SU-DHL-6 (cell line): Measurements from ENCODE around the gene NUDT14.

Experiments
- H2AFZ ChIP-seq: fragments of 200-600 bp; sonication (generic); 2 replicates; pipeline ENCODE4 v1.6.1; 2014; ENCODE audit warnings: low read depth, mild to moderate bottlenecking, moderate library complexity, mixed read lengths, antibody characterized with exemption, low read length; ENCODE audit not compliant: severe bottlenecking
- H3F3A ChIP-seq: fragments of 200-600 bp; shearing (Covaris generic); 2 replicates; pipeline ENCODE4 v1.6.0; 2016; ENCODE audit warnings: antibody characterized with exemption, mild to moderate bottlenecking; ENCODE audit not compliant: insufficient read depth
- H3K27ac ChIP-seq: fragments of 200-600 bp; sonication (generic); 2 replicates; pipeline ENCODE4 v1.5.1; 2016; ENCODE audit warnings: low read depth, mild to moderate bottlenecking, low read length, moderate library complexity, mixed read lengths
- H3K27me3 ChIP-seq: fragments of 200-600 bp; sonication (generic), shearing (Covaris generic); 2 replicates; pipeline ENCODE4 v1.6.0; 2014; ENCODE audit warnings: mild to moderate bottlenecking, low read length
- H3K36me3 ChIP-seq: fragments of 200-600 bp; sonication (generic); 2 replicates; pipeline ENCODE4 v1.6.1; 2014; ENCODE audit warnings: mild to moderate bottlenecking, low read length, mixed read lengths
- H3K4me2 ChIP-seq: fragments of 300-600, 200-600 bp; shearing (Covaris generic), sonication (generic); 2 replicates; pipeline ENCODE4 v1.6.0; 2014; ENCODE audit warnings: low read length, low read depth, mild to moderate bottlenecking; ENCODE audit not compliant: poor library complexity, severe bottlenecking
- H3K4me3 ChIP-seq: fragments of 200-600 bp; sonication (generic); 2 replicates; pipeline ENCODE4 v1.5.1; 2014; ENCODE audit warnings: antibody characterized with exemption, low read length, mild to moderate bottlenecking, mixed read lengths; ENCODE audit not compliant: insufficient read depth, poor library complexity, severe bottlenecking
- H3K79me2 ChIP-seq: fragments of 200-600 bp; sonication (generic); 2 replicates; pipeline ENCODE4 v1.6.1; 2014; ENCODE audit warnings: mild to moderate bottlenecking, low read length, moderate library complexity; ENCODE audit not compliant: insufficient read depth
- H3K9ac ChIP-seq: fragments of 200-600 bp; sonication (generic); 2 replicates; pipeline ENCODE4 v1.7.0; 2014; ENCODE audit warnings: mild to moderate bottlenecking, low read length
- H3K9me2 ChIP-seq: fragments of 200-600 bp; sonication (generic); replicated peaks from 2 replicates; pipeline ENCODE4 v1.6.1; 2014; ENCODE audit warnings: low read length; ENCODE audit not compliant: insufficient read depth
- H3K9me3 ChIP-seq: fragments of 200-600 bp; sonication (generic); 2 replicates; pipeline ENCODE4 v1.6.1; 2014; ENCODE audit warnings: low read length, mixed read lengths; ENCODE audit not compliant: insufficient read depth
- H4K20me1 ChIP-seq: fragments of 200-600 bp; sonication (generic); 2 replicates; pipeline ENCODE4 v1.6.1; 2014; ENCODE audit warnings: low read depth, mild to moderate bottlenecking, antibody characterized with exemption, low read length, moderate library complexity, mixed read lengths
- CTCF ChIP-seq: fragments of 200-600 bp; sonication (generic); IDR thresholded peaks from one replicate; pipeline ENCODE4 v1.5.1; 2017; ENCODE audit warnings: antibody characterized with exemption, mild to moderate bottlenecking, low read length, moderate library complexity; ENCODE audit not compliant: insufficient read depth, poor library complexity, severe bottlenecking
- EZH2phosphoT487 ChIP-seq: fragments of 200-600 bp; sonication (generic), shearing (Covaris generic); conservative IDR thresholded peaks from 2 replicates; pipeline ENCODE4 v1.6.1; 2018; ENCODE audit warnings: mild to moderate bottlenecking, antibody characterized with exemption, low read length, moderate library complexity, mixed read lengths

NUDT14 gene

GRCh38 chr14:105156414-105157375 lies 24.4 kb downstream of the NUDT14 start:
- TF ChIP-seq CTCF (no peak), EZH2phosphoT487 (no peak)

GRCh38 chr14:105155681-105156413 lies 25.3 kb downstream of the NUDT14 start:
- Histone ChIP-seq H4K20me1 (no peaks in the 10 kb centered on the region), H3K27ac (no peak overlapping the region), H3K4me3 (no peak overlapping the region), H3K36me3 (no peaks in the 10 kb centered on the region), H3K9me2 (no peaks in the 10 kb centered on the region), H3K27me3 (no peaks in the 10 kb centered on the region), H2AFZ (no peak overlapping the region), H3K9ac (no peak overlapping the region), H3F3A (no peaks in the 10 kb centered on the region), H3K79me2 (no peaks in the 10 kb centered on the region), H3K4me2 (no peak overlapping the region), H3K9me3 (no peaks in the 10 kb centered on the region)
- TF ChIP-seq EZH2phosphoT487 (no peak), CTCF (no peak)

More at GRCh38 chr14:105156414-105157375, 24.4 kb downstream of the NUDT14 start:
- no peaks in the 10 kb centered on the region for H3K36me3 ChIP-seq
- H3K9ac ChIP-seq, result no peak overlapping the region
- no peaks in the 10 kb centered on the region for H4K20me1 ChIP-seq
- H3K79me2 ChIP-seq, result no peaks in the 10 kb centered on the region
- H3K9me2 ChIP-seq, result no peaks in the 10 kb centered on the region
- no peak overlapping the region for H3K4me3 ChIP-seq
- no peak overlapping the region for H3K27ac ChIP-seq
- no peak overlapping the region for H2AFZ ChIP-seq
- H3K9me3 ChIP-seq, result no peaks in the 10 kb centered on the region
- no peak overlapping the region for H3K4me2 ChIP-seq
- H3F3A ChIP-seq, result no peaks in the 10 kb centered on the region
- H3K27me3 ChIP-seq, result no peaks in the 10 kb centered on the region

GRCh38 chr14:105155071-105155651 lies 26.0 kb downstream of the NUDT14 start:
- no peaks in the 10 kb centered on the region for H3K9me3 ChIP-seq
- H3K9ac ChIP-seq, result no peak overlapping the region
- no peak overlapping the region for H2AFZ ChIP-seq
- H3K4me2 ChIP-seq, result no peak overlapping the region
- no peaks in the 10 kb centered on the region for H3K79me2 ChIP-seq
- H3K27me3 ChIP-seq, result no peaks in the 10 kb centered on the region
- no peaks in the 10 kb centered on the region for H3F3A ChIP-seq
- no peaks in the 10 kb centered on the region for H3K36me3 ChIP-seq
- H3K27ac ChIP-seq, result no peak overlapping the region
- no peak overlapping the region for H3K4me3 ChIP-seq
- TF ChIP-seq EZH2phosphoT487 (no peak), CTCF (no peak)
- no peaks in the 10 kb centered on the region for H4K20me1 ChIP-seq
- no peaks in the 10 kb centered on the region for H3K9me2 ChIP-seq
